PFSK-1 (cell line): ENCODE data around the gene UBXN10.

Source experiments
- FOXP2 ChIP-seq: optimal IDR thresholded peaks from 2 replicates; pipeline ENCODE3; 2011; ENCODE audit warnings: borderline replicate concordance, control low read depth, inconsistent platforms; ENCODE audit not compliant: insufficient read depth; ENCODE audit errors: extremely low read length, extremely low read depth
- POLR2AphosphoS5 ChIP-seq: IDR thresholded peaks from 2 replicates; pipeline ENCODE4 v1.6.1; 2012; ENCODE audit warnings: low read depth, mild to moderate bottlenecking, control low read depth, low read length, moderate library complexity
- SIN3A ChIP-seq: IDR thresholded peaks from 2 replicates; pipeline ENCODE4 v1.6.1; 2012; ENCODE audit warnings: mild to moderate bottlenecking, low read length, moderate library complexity, borderline replicate concordance; ENCODE audit not compliant: insufficient read depth
- TAF1 ChIP-seq: IDR thresholded peaks from 2 replicates; pipeline ENCODE4 v1.6.1; 2012; ENCODE audit warnings: low read length, control low read depth, borderline replicate concordance; ENCODE audit not compliant: insufficient read depth
- TF ChIP-seq, protein P1 (sequence below), 2 experiments: IDR thresholded peaks; 2 replicates each; pipeline versions ENCODE4 v1.6.1 to v1.8.0; 2011 to 2012; ENCODE audit warnings: low read depth in 2 of 2, low read length in 2 of 2, control low read depth in 1 of 2, inconsistent platforms in 1 of 2, mild to moderate bottlenecking in 1 of 2, moderate library complexity in 1 of 2; ENCODE audit not compliant: insufficient read depth in 1 of 2

The UBXN10 gene

DNA sequence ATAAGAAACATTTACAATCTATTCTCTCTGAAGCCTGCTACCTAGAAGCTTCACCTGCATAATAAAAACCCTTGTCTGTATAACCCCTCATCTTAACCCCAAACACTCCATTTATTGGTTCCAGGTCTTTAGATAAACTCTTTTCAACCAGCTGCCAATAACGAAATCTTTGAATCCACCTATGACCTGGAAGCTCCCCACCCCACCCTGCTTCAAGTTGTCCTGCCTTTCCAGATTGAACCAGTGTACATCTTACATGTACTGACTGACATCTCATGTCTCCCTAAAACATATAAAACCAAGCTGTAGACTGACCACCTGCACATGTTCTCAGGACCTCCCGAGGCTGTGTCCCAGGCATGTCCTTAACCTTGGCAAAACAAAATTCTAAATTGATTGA, 54.1 kb downstream of the UBXN10 start:
- TF ChIP-seq, protein P1, sequence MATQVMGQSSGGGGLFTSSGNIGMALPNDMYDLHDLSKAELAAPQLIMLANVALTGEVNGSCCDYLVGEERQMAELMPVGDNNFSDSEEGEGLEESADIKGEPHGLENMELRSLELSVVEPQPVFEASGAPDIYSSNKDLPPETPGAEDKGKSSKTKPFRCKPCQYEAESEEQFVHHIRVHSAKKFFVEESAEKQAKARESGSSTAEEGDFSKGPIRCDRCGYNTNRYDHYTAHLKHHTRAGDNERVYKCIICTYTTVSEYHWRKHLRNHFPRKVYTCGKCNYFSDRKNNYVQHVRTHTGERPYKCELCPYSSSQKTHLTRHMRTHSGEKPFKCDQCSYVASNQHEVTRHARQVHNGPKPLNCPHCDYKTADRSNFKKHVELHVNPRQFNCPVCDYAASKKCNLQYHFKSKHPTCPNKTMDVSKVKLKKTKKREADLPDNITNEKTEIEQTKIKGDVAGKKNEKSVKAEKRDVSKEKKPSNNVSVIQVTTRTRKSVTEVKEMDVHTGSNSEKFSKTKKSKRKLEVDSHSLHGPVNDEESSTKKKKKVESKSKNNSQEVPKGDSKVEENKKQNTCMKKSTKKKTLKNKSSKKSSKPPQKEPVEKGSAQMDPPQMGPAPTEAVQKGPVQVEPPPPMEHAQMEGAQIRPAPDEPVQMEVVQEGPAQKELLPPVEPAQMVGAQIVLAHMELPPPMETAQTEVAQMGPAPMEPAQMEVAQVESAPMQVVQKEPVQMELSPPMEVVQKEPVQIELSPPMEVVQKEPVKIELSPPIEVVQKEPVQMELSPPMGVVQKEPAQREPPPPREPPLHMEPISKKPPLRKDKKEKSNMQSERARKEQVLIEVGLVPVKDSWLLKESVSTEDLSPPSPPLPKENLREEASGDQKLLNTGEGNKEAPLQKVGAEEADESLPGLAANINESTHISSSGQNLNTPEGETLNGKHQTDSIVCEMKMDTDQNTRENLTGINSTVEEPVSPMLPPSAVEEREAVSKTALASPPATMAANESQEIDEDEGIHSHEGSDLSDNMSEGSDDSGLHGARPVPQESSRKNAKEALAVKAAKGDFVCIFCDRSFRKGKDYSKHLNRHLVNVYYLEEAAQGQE (IDR thresholded peaks at IDR 0.05; ENCODE audit: insufficient read depth in 1 of 2, low read depth in 2 of 2, low read length in 2 of 2): no peak
- TF ChIP-seq TAF1 (no peak), POLR2AphosphoS5 (no peak), SIN3A (no peak), FOXP2 (no peak)

DNA sequence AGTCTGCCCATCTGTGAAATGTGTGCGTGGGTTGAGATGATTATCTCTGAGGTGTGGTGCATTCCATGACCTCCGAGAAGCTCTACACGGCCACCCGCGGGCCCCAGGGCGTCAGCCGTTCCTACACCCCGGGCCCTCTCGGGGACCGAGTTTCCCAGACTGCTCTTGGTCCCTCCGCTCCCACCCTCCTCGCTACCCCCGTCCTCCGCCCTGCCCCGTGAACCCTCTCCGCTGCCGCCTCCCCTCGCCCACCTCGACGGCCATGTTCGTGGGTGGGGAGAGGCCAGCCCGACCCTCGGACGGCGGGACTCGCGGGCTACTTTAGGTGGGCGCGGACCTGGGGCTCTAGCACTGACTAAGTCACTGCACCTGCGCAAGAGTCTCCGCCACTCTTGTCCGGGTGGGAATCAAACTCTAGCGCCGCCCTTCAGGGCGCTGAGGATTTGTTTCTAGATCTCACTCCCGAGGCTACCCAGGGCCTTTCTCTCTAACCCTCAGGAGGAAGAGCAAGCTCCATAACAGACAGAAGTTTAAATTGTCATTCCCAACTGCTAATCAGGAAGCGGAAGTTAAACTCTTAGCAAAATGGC, 57.1 kb downstream of the UBXN10 start:
- TF ChIP-seq TAF1 (no peak), FOXP2 (no peak), POLR2AphosphoS5 (no peak), SIN3A (no peak)
- TF ChIP-seq, protein P1 (IDR thresholded peaks at IDR 0.05; ENCODE audit: insufficient read depth in 1 of 2, low read depth in 2 of 2, low read length in 2 of 2): no peak
